ENCODE data around the gene CYBB. TPM values are rescaled to one million over a fixed set of nuclear protein-coding genes. Genes with fewer than 3 reads are reported as not detected.

Gene CYBB
- total RNA-seq, result under 0.01 and 0.14 TPM in 2 replicates

DNA sequence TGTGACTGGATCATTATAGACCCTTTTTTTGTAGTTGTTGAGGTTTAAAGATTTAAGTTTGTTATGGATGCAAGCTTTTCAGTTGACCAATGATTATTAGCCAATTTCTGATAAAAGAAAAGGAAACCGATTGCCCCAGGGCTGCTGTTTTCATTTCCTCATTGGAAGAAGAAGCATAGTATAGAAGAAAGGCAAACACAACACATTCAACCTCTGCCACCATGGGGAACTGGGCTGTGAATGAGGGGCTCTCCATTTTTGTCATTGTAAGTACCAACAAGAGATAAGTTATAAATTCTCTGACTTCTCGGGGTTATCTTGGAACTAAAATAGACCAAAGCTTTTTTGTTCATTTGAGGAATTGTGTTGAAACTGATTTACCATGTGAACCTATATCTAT is at the start of gene CYBB:
CYBB (plus strand) TSS at position 203 of the 400 bp plus-strand sequence; CDS start at position 222, 19 bp downstream.

DNA sequence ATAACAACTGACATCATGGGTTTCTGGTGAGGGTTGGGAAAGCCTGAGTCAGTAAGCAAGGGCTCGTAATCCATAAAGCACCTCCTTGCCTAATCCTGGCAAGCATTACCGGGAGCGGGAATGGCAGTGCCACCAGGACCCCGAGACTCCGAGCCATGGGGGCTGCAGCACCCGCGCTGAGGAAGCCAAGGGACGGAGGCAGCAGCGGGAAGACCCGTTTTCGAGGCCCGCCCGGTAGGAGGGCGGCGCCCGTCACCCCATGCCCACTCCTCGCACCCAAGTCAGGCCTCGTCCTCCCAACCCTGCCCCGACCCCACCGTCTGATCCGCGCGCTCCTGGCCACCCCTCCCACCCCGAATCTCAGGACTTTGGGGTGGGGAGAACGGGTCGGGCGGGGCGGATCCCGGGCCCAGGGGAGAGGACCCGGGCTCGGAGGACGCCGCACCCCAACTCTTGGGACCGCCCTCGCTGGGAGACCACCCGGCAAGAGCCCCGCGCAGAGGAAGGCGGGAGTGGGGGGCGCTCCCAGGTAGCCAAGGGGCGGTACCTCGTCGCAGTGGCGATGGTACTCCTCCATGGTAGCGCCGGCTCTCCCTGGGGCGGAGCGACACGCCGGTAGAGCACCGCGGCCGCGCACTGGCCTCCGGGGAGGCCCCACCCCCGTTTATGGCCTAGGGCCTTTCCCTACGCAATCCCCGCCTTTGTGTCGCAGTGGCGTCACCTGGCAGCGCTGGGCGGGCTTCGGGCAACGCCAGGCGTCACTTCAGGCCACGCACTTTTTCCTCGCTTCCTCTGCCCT is 67.3 kb downstream of the CYBB start, which contains the start of gene DYNLT3:
DYNLT3 (minus strand) TSS at position 638 of the 799 bp plus-strand sequence; CDS start at position 577, 61 bp downstream.

Other genes with a start within 250 kb of the CYBB start
- gene LANCL3, start 208.4 kb upstream of the CYBB start, total RNA-seq, result 0.29 TPM in 1 of 2 replicates, not detected in the other
- gene XK, start 94.3 kb upstream of the CYBB start, total RNA-seq, result 0.14 TPM in 1 of 2 replicates, not detected in the other
- gene DYNLT3, start 67.5 kb downstream of the CYBB start, total RNA-seq, result 40.0 and 108 TPM in 2 replicates
- 1.5 and 20.9 TPM in 2 replicates for gene SYTL5, start 226.5 kb downstream of the CYBB start, total RNA-seq